ENCODE results near the gene KRT72.

KRT72 gene

GRCh38 chr12:52607314-52607713 lies 6.1 kb upstream of the KRT72 start:
- H3K36me3 Mint-ChIP-seq (ENCODE audit: low read depth) = no peaks in the 10 kb centered on the region
- no peak overlapping the region for H3K4me3 Mint-ChIP-seq

GRCh38 chr12:52606581-52607218 lies 5.4 kb upstream of the KRT72 start:
- peaks cover 12% of the 10 kb centered on the region for H3K27me3 Mint-ChIP-seq (ENCODE audit: low read depth, poor library complexity)
- no peak overlapping the region for H3K27ac Mint-ChIP-seq
- DNase-seq = no peak
- peaks cover 12% of the 10 kb centered on the region for H3K4me1 Mint-ChIP-seq
- H3K36me3 Mint-ChIP-seq (ENCODE audit: low read depth) = no peaks in the 10 kb centered on the region
- H3K9me3 Mint-ChIP-seq = no peaks in the 10 kb centered on the region
- H3K4me3 Mint-ChIP-seq = no peak overlapping the region
- TF ChIP-seq CTCF (IDR thresholded peaks at IDR 0.05) = no peak

More at GRCh38 chr12:52607314-52607713, 6.1 kb upstream of the KRT72 start:
- H3K9me3 Mint-ChIP-seq = no peaks in the 10 kb centered on the region
- DNase-seq = no peak
- no peak overlapping the region for H3K27ac Mint-ChIP-seq
- peaks cover 14% of the 10 kb centered on the region for H3K27me3 Mint-ChIP-seq (ENCODE audit: low read depth, poor library complexity)
- H3K4me1 Mint-ChIP-seq = peaks cover 12% of the 10 kb centered on the region
- TF ChIP-seq CTCF (IDR thresholded peaks at IDR 0.05) = no peak

DNA sequence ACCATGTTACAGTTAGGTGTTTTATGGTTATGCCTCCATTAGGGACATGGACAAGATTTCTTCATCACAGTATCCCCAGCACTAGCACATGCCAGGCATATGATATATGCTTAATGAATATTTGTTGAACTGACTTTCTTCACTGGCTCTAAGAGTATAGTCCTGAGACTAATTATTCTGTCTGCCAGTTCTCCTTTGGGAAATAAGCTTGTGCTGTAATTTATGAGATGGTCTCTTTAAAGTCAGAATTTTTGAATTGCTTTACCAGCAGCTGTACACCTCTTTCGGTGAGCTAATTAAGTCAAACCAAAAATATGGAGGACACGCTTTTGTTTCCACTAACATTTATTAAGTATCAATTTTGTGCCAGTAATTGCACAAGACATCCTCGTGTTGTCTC lies 4.8 kb upstream of the KRT72 start:
- Mint-ChIP-seq H3K36me3 (ENCODE audit: low read depth) (no peaks in the 10 kb centered on the region), H3K27me3 (ENCODE audit: low read depth, poor library complexity) (peaks cover 6% of the 10 kb centered on the region), H3K4me3 (no peak overlapping the region), H3K27ac (no peak overlapping the region), H3K9me3 (no peaks in the 10 kb centered on the region), H3K4me1 (peaks cover 12% of the 10 kb centered on the region)
- DNase-seq = no peak
- TF ChIP-seq CTCF (IDR thresholded peaks at IDR 0.05) = no peak

DNA sequence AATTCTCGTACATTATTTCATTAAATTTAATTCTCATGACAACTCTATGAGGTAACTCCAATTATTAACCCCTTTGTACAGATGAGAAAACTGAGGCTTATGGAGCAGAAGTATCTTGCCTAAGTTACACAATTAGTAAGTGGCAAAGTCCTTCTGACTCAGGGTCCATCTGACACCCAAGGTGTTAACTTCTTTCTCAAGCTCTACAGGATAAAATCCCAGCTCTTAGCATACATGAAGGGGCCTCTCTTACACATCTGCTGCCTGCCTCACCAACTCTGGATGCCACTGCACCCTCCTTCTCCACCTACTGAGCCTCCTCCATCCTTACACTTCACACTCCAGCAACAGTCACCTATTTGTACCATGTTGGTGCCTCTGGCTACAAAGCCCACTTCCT lies 4.3 kb upstream of the KRT72 start:
- no peaks in the 10 kb centered on the region for H3K9me3 Mint-ChIP-seq
- no peak for TF ChIP-seq CTCF (IDR thresholded peaks at IDR 0.05)
- no peak overlapping the region for H3K27ac Mint-ChIP-seq
- H3K4me3 Mint-ChIP-seq = no peak overlapping the region
- no peak for DNase-seq
- H3K27me3 Mint-ChIP-seq (ENCODE audit: low read depth, poor library complexity) = peaks cover 6% of the 10 kb centered on the region
- H3K4me1 Mint-ChIP-seq = peaks cover 12% of the 10 kb centered on the region
- no peaks in the 10 kb centered on the region for H3K36me3 Mint-ChIP-seq (ENCODE audit: low read depth)

- TF ChIP-seq CTCF (IDR thresholded peaks at IDR 0.05) = no peak
- Mint-ChIP-seq H3K4me3 (no peak overlapping the region), H3K4me1 (peaks cover 12% of the 10 kb centered on the region), H3K27ac (no peak overlapping the region), H3K9me3 (no peaks in the 10 kb centered on the region), H3K27me3 (ENCODE audit: low read depth, poor library complexity) (peaks cover 8% of the 10 kb centered on the region), H3K36me3 (ENCODE audit: low read depth) (no peaks in the 10 kb centered on the region)
- DNase-seq = no peak
Measured at GRCh38 chr12:52604859-52605258, 3.6 kb upstream of the KRT72 start.

DNA sequence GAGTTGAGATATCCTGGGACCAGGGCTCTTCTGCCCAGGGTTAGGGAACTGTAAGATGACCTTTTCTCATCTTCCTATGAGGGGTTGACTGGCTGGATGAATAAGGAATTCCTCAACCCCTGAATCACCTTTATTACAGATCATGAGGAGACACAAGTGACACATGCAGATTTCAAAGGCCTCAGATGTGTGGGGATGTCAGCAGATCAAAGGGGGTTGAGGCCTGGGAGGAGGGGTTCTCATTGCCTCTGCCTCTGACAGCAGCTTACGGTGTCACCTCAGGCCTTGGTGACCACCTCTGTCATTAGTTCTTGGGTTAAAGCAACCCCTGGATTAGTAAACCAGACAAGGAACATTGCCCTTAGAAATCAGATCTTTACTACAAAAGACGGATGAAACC lies 2.1 kb upstream of the KRT72 start:
- H3K27me3 Mint-ChIP-seq (ENCODE audit: low read depth, poor library complexity) = peaks cover 11% of the 10 kb centered on the region
- no peak for TF ChIP-seq CTCF (IDR thresholded peaks at IDR 0.05)
- H3K4me3 Mint-ChIP-seq = no peak overlapping the region
- no peak for DNase-seq
- no peaks in the 10 kb centered on the region for H3K9me3 Mint-ChIP-seq
- H3K4me1 Mint-ChIP-seq = peaks cover 12% of the 10 kb centered on the region
- H3K27ac Mint-ChIP-seq = peak overlapping the region; percentile 15
- H3K36me3 Mint-ChIP-seq (ENCODE audit: low read depth) = no peaks in the 10 kb centered on the region

Measured in nephron progenitor cell (in vitro differentiated cells).